Glutamatergic neuron (in vitro differentiated cells): Measurements from ENCODE around the gene C1GALT1C1L. TPM values are rescaled to one million over a fixed set of nuclear protein-coding genes. Genes with fewer than 3 reads are reported as not detected.
"Not testable (repeated sequence)": the region's sequence is repeated elsewhere in the genome, so short reads cannot be mapped to it uniquely, and the experiment has no call there.

Experiments used
- DNase-seq: peaks from one replicate; pipeline ENCODE4 v3.0.0; 2022
- H3K27ac Mint-ChIP-seq: one replicate; pipeline ENCODE4 v1.8.0; 2020; ENCODE audit warnings: mild to moderate bottlenecking, mixed read lengths, inconsistent platforms; ENCODE audit not compliant: unreplicated experiment
- H3K27me3 Mint-ChIP-seq: one replicate; pipeline ENCODE4 v1.8.0; 2020; ENCODE audit warnings: mild to moderate bottlenecking, moderate library complexity, mixed read lengths, inconsistent platforms; ENCODE audit not compliant: unreplicated experiment
- H3K36me3 Mint-ChIP-seq: one replicate; pipeline ENCODE4 v1.8.0; 2020; ENCODE audit warnings: mild to moderate bottlenecking, mixed read lengths, inconsistent platforms; ENCODE audit not compliant: unreplicated experiment
- H3K4me1 Mint-ChIP-seq: one replicate; pipeline ENCODE4 v1.8.0; 2020; ENCODE audit warnings: mild to moderate bottlenecking, low read depth, mixed read lengths, inconsistent platforms; ENCODE audit not compliant: unreplicated experiment
- H3K4me3 Mint-ChIP-seq: one replicate; pipeline ENCODE4 v1.8.0; 2020; ENCODE audit warnings: mild to moderate bottlenecking, mixed read lengths, inconsistent platforms; ENCODE audit not compliant: unreplicated experiment
- H3K9me3 Mint-ChIP-seq: one replicate; pipeline ENCODE4 v1.8.0; 2020; ENCODE audit warnings: mild to moderate bottlenecking, moderate library complexity, mixed read lengths, inconsistent platforms; ENCODE audit not compliant: unreplicated experiment
- CTCF ChIP-seq: fragments of 200-600 bp; sonication (generic); IDR thresholded peaks from one replicate; pipeline ENCODE4 v1.5.0; 2021; ENCODE audit not compliant: partially characterized antibody, unreplicated experiment
- total RNA-seq: library from RNA; stranded (reverse); fragmentation: NEBNext Ultra II Directional; extraction: Animal tissue kit (Norgen Biotek cat#: 25700); gene quantifications from one replicate; pipeline ENCODE4 v1.2.1, GENCODE V29; 2021; ENCODE audit not compliant: unreplicated experiment

C1GALT1C1L gene
- total RNA-seq, 1 donor from 2014 or later, result 0.49 TPM

- no peaks in the 10 kb centered on the region for H3K36me3 Mint-ChIP-seq
- H3K27ac Mint-ChIP-seq, result no peak overlapping the region
- no peaks in the 10 kb centered on the region for H3K4me1 Mint-ChIP-seq
- no peak for DNase-seq
- no peak for TF ChIP-seq CTCF
- no peaks in the 10 kb centered on the region for H3K9me3 Mint-ChIP-seq
- no peaks in the 10 kb centered on the region for H3K27me3 Mint-ChIP-seq
- no peak overlapping the region for H3K4me3 Mint-ChIP-seq
These were observed 16.3 kb upstream of the C1GALT1C1L start for GRCh38 chr2:43692428-43692994.

GRCh38 chr2:43689999-43690398 lies 13.8 kb upstream of the C1GALT1C1L start:
- Mint-ChIP-seq H3K27ac (no peak overlapping the region), H3K27me3 (no peaks in the 10 kb centered on the region), H3K4me3 (no peak overlapping the region), H3K36me3 (no peaks in the 10 kb centered on the region), H3K4me1 (no peaks in the 10 kb centered on the region), H3K9me3 (no peaks in the 10 kb centered on the region)
- DNase-seq, result no peak
- no peak for TF ChIP-seq CTCF

GRCh38 chr2:43685357-43685756 lies 9.1 kb upstream of the C1GALT1C1L start:
- TF ChIP-seq CTCF, result no peak

GRCh38 chr2:43677783-43678182 lies 1.6 kb upstream of the C1GALT1C1L start:
- H3K36me3 Mint-ChIP-seq, H3K4me1 Mint-ChIP-seq, H3K9me3 Mint-ChIP-seq, H3K4me3 Mint-ChIP-seq, H3K27me3 Mint-ChIP-seq, H3K27ac Mint-ChIP-seq, DNase-seq: not testable (repeated sequence)

More at GRCh38 chr2:43685357-43685756, 9.1 kb upstream of the C1GALT1C1L start:
- no peaks in the 10 kb centered on the region for H3K27me3 Mint-ChIP-seq
- no peak for DNase-seq
- no peaks in the 10 kb centered on the region for H3K9me3 Mint-ChIP-seq
- no peak overlapping the region for H3K4me3 Mint-ChIP-seq
- H3K4me1 Mint-ChIP-seq, result no peaks in the 10 kb centered on the region
- H3K36me3 Mint-ChIP-seq, result no peaks in the 10 kb centered on the region
- no peak overlapping the region for H3K27ac Mint-ChIP-seq

- H3K36me3 Mint-ChIP-seq, result peaks cover 13% of the 10 kb centered on the region
- no peak overlapping the region for H3K27ac Mint-ChIP-seq
- DNase-seq, result no peak
- peaks cover 6% of the 10 kb centered on the region for H3K9me3 Mint-ChIP-seq
- H3K27me3 Mint-ChIP-seq, result no peaks in the 10 kb centered on the region
- no peaks in the 10 kb centered on the region for H3K4me1 Mint-ChIP-seq
- H3K4me3 Mint-ChIP-seq, result peak overlapping the region; percentile 63
- TF ChIP-seq CTCF, result no peak
These were observed 445 bp downstream of the C1GALT1C1L start for GRCh38 chr2:43675646-43676321.
